GM18526 (cell line): ENCODE results near the gene FNIP1.

Experiments
- POLR2A ChIP-seq: IDR thresholded peaks from 3 replicates; pipeline ENCODE4 v1.6.1; 2011; ENCODE audit not compliant: insufficient read length; ENCODE audit errors: extremely low read depth

Gene FNIP1

GRCh38 chr5:131792896-131793295 lies 3.9 kb downstream of the FNIP1 start:
- no peak for TF ChIP-seq POLR2A

DNA sequence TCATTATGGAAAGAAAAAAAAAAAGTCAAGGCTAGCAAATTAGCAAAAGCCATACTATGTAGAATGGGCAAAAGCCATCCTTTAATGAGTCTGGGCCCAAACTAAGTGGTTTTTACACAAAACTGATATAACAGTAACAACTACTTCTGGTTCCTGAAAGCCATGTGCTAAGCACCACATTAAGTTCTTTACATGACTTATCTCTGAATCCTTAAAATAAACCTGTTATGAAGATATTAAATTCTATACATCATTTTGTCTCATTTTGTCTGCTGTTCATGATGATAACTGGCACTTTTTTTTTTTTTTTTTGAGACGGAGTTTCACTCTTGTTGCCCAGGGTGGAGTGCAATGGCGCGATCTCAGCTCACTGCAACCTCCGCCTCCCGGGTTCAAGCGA lies 5.0 kb downstream of the FNIP1 start:
- no peak for TF ChIP-seq POLR2A

DNA sequence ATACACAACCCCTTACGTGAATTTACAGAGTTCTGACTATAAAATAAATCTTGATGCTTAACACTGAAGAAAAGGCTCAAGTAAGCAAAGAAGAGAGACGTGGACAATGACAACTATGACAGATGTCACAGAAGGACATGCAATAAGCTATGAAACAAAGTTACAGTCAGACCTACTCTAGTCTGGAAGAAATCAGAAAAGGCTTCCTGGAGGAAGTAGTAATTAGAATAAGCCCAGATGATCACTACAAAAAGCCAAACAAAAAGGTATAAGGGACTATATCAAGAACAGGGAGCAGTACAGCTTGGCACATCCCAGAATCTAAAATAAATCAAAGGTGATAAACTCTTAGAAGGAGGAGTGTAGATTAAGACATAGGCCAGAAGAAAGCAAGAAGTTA lies 6.3 kb downstream of the FNIP1 start:
- no peak for TF ChIP-seq POLR2A

GRCh38 chr5:131789765-131790164 lies 7.1 kb downstream of the FNIP1 start:
- TF ChIP-seq POLR2A: no peak

DNA sequence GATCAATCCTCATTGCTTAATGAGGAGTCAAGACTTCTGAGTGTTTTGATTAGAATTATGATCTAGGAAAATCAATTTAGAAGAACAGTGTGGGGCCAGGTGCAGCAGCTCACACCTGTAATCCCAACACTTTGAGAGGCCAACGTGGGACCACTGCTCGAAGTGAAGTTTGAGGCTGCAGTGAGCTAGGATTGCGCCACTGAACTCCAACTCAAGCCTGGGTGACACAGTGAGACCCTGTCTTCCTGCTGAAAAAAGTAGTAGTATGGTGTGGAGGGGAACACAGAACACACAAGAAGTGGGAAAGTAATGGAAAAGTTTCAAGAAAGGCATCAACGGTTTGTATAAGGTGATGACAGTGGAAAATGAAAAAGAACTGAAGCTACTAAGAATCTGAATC lies 9.1 kb downstream of the FNIP1 start:
- TF ChIP-seq POLR2A: no peak

- TF ChIP-seq POLR2A: no peak
Observed at GRCh38 chr5:131786900-131787692, 9.7 kb downstream of the FNIP1 start.

- no peak for TF ChIP-seq POLR2A
Observed at GRCh38 chr5:131786036-131786435, 10.8 kb downstream of the FNIP1 start.

- no peak for TF ChIP-seq POLR2A
Observed at GRCh38 chr5:131783874-131784273, 12.9 kb downstream of the FNIP1 start.

- TF ChIP-seq POLR2A: no peak
Observed at GRCh38 chr5:131783357-131783756, 13.5 kb downstream of the FNIP1 start.

GRCh38 chr5:131782717-131783116 lies 14.1 kb downstream of the FNIP1 start:
- TF ChIP-seq POLR2A: no peak

DNA sequence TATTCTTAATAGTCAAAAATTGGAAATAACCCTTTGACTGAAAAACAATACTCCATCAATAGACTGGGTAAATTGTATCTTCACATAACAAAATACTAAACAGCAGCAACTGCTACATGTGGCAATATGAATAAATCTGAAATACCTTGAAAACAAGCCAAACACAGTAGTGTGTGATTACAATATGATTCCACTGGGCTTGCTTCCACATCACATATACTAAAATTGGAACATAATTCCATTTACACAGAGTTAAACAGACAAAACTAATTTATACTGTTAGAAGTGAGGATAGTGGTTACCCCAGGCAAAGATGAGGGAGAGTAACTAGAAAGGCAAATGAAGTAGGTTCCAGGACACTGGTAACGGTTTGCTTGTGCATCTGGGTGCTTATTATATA lies 20.4 kb downstream of the FNIP1 start:
- no peak for TF ChIP-seq POLR2A

DNA sequence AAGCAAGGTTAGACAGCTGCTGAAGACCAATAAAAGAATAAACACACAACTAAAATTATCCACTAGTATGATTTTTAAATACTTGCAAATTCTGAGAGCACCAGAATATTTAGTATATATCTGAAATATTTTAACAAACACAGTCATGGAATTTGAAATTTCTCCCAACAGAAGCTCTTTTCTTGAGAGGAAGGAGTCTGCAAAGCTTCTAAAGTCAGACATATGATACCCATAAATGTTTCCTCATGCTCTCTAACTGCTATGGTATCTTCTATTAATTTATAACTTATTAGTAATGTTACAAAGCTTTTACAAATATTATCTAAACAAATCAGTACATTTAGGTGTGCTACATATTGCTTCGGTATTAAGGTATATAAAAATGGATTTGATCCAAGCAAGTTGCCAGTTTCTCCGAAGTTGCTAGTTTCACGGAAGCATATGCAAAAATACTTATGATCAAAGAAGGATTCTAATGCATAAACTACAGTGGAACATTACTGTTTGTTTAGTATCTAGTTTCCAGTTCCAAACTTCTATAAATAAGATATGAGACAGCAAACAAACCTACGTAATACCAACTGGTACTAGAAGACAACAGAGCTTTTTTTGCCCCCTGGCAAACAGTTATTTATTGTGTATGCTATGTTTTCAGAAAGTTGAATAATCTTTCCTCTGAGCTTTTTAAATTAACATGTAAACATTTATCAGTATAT lies 22.0 kb downstream of the FNIP1 start:
- TF ChIP-seq POLR2A: no peak

GRCh38 chr5:131773805-131774204 lies 23.0 kb downstream of the FNIP1 start:
- TF ChIP-seq POLR2A: no peak

DNA sequence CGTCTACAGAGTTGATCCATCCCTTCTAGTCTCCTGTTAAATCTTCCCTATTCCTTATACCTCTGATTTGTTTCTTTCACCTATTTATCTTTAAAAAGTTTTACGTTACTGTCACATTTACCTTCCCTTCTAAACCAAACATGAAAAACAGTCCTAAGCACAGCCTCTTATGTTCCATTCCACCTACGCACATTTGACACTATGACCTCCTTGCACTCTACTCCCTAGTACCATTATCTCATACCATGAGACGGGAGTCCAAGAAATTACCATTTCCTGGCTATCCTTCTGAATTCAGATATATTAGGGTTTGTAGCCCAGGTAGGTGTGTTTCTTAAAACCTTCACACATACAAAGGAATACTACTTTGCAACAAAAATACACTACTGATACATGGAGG lies 25.1 kb downstream of the FNIP1 start:
- TF ChIP-seq POLR2A: no peak

DNA sequence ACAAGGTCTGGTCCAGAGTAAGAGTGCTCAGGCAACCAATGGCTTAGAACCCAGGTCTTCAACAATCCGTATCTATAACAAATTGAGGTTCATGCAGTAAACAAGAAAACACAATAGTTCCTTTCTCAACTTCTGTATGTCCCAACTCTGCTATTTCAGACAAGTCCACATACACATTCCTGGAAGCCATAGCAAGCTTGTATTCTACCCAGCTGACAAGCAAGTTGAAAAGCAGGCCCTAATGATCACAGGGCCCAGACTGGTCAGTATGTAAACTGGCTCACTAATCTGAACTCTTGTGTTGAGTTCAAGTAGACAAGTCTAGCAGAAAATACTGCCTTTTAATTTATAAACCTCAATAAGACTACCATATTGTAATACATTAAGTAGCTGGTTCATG lies 26.9 kb downstream of the FNIP1 start:
- no peak for TF ChIP-seq POLR2A

DNA sequence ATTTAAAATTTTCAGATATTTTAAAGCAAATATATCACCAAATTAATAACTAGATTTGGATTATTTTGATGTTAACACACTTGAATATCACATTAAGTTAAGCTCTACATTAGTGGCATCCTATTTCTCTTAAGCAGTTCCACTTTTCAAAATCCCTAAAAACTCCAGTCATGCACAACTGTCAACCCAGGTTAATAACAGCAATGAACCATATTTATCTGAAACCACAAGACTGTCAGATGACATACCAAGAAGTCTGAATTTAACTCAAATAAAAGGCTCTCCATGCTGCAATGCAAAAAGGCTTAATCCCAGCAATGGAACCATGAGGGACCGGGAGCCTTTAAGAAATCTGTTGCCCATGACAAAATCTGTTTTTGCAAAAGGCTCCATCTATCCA lies 27.5 kb downstream of the FNIP1 start:
- no peak for TF ChIP-seq POLR2A

GRCh38 chr5:131767891-131768290 lies 28.9 kb downstream of the FNIP1 start:
- no peak for TF ChIP-seq POLR2A
